Measurements from ENCODE around the gene MEG3.

Gene MEG3

GRCh38 chr14:100824091-100824551, 1.8 kb upstream of the MEG3 start:
- Histone ChIP-seq H3K4me1 (ENCODE audit: control insufficient read depth, insufficient read depth, low read length, poor library complexity, severe bottlenecking) (no peaks in the 10 kb centered on the region), H3K27ac (ENCODE audit: low read depth, low read length, severe bottlenecking) (no peak overlapping the region), H3K9me3 (ENCODE audit: control insufficient read depth, low read length) (peaks cover 8% of the 10 kb centered on the region), H3K36me3 (ENCODE audit: control insufficient read depth, insufficient read depth, low read length) (no peaks in the 10 kb centered on the region), H3K4me3 (ENCODE audit: extremely low read depth, insufficient read depth, low read length, poor library complexity, severe bottlenecking) (no peak overlapping the region)
- WGBS, 2 experiments (ENCODE audit: insufficient coverage in 2 of 2) = 84 to 85% methylated on average over 30 to 32 of the region's 32 CpGs

GRCh38 chr14:100824901-100825712, 811 bp upstream of the MEG3 start:
- no peak overlapping the region for H3K4me3 ChIP-seq (ENCODE audit: extremely low read depth, insufficient read depth, low read length, poor library complexity, severe bottlenecking)
- WGBS, 2 experiments (ENCODE audit: insufficient coverage in 2 of 2) = 95 to 97% methylated on average over 34 to 35 of the region's 36 CpGs
- H3K4me1 ChIP-seq (ENCODE audit: control insufficient read depth, insufficient read depth, low read length, poor library complexity, severe bottlenecking) = no peaks in the 10 kb centered on the region
- H3K27ac ChIP-seq (ENCODE audit: low read depth, low read length, severe bottlenecking) = no peak overlapping the region
- H3K36me3 ChIP-seq (ENCODE audit: control insufficient read depth, insufficient read depth, low read length) = no peaks in the 10 kb centered on the region
- peaks cover 8% of the 10 kb centered on the region for H3K9me3 ChIP-seq (ENCODE audit: control insufficient read depth, low read length)

- no peak overlapping the region for H3K27ac ChIP-seq (ENCODE audit: low read depth, low read length, severe bottlenecking)
- peaks cover 8% of the 10 kb centered on the region for H3K9me3 ChIP-seq (ENCODE audit: control insufficient read depth, low read length)
- H3K4me1 ChIP-seq (ENCODE audit: control insufficient read depth, insufficient read depth, low read length, poor library complexity, severe bottlenecking) = peaks cover 4% of the 10 kb centered on the region
- WGBS, 2 experiments (ENCODE audit: insufficient coverage in 2 of 2) = 98 to 100% methylated on average over 23 to 27 of the region's 27 CpGs
- H3K4me3 ChIP-seq (ENCODE audit: extremely low read depth, insufficient read depth, low read length, poor library complexity, severe bottlenecking) = no peak overlapping the region
- H3K36me3 ChIP-seq (ENCODE audit: control insufficient read depth, insufficient read depth, low read length) = no peaks in the 10 kb centered on the region
These were observed 628 bp downstream of the MEG3 start for GRCh38 chr14:100826391-100827100.

GRCh38 chr14:100827101-100828021, 1.4 kb downstream of the MEG3 start:
- 96 to 97% methylated on average over 49 to 55 of the region's 61 CpGs for WGBS, 2 experiments (ENCODE audit: insufficient coverage in 2 of 2)
- Histone ChIP-seq H3K4me1 (ENCODE audit: control insufficient read depth, insufficient read depth, low read length, poor library complexity, severe bottlenecking) (peaks cover 4% of the 10 kb centered on the region), H3K9me3 (ENCODE audit: control insufficient read depth, low read length) (peaks cover 8% of the 10 kb centered on the region), H3K36me3 (ENCODE audit: control insufficient read depth, insufficient read depth, low read length) (no peaks in the 10 kb centered on the region), H3K27ac (ENCODE audit: low read depth, low read length, severe bottlenecking) (no peak overlapping the region), H3K4me3 (ENCODE audit: extremely low read depth, insufficient read depth, low read length, poor library complexity, severe bottlenecking) (no peak overlapping the region)

DNA sequence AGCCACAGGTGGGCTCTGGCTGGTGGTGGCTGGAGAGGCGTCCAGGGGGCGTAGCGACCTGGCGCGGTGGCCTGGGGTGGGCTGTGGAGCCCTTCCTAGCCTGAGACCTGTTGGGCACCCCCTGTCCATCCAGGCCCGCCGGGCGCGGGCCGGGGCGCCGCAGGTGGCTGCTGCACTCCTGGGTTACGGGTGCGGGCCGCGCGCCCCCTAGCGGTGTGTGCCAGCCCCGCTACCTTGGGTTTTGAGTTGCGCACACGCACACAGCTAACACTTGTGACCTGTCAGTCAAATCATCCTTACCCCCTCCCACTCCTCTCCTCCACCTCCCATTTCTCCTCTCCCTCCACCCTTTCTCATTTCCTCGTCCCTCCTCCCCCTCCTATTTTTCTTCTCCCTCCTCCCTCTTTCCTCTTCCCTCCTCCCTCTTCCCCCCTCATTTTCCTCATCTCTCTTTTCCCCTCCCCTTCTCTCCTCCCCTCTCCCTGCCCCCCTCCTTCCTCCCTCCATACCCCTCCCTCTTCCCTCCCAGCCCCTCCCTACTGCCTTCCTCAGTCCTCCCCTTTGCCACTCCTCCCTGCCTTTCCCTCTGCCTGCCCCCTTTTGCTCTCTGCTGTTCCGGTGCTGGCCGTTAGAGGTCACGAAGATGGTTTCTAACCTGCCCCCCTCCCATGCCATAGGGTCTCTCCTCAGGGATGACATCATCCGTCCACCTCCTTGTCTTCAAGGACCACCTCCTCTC, 2.3 kb downstream of the MEG3 start:
- Histone ChIP-seq H3K27ac (ENCODE audit: low read depth, low read length, severe bottlenecking) (no peak overlapping the region), H3K9me3 (ENCODE audit: control insufficient read depth, low read length) (peaks cover 8% of the 10 kb centered on the region), H3K36me3 (ENCODE audit: control insufficient read depth, insufficient read depth, low read length) (no peaks in the 10 kb centered on the region), H3K4me3 (ENCODE audit: extremely low read depth, insufficient read depth, low read length, poor library complexity, severe bottlenecking) (no peak overlapping the region), H3K4me1 (ENCODE audit: control insufficient read depth, insufficient read depth, low read length, poor library complexity, severe bottlenecking) (peaks cover 4% of the 10 kb centered on the region)
- 88 to 92% methylated on average over 20 to 26 of the region's 26 CpGs for WGBS, 2 experiments (ENCODE audit: insufficient coverage in 2 of 2)

GRCh38 chr14:100830681-100831080, 4.8 kb downstream of the MEG3 start:
- WGBS, 2 experiments (ENCODE audit: insufficient coverage in 2 of 2) = 62 to 63% methylated on average over 5 to 8 of the region's 8 CpGs
- peaks cover 8% of the 10 kb centered on the region for H3K9me3 ChIP-seq (ENCODE audit: control insufficient read depth, low read length)
- no peaks in the 10 kb centered on the region for H3K36me3 ChIP-seq (ENCODE audit: control insufficient read depth, insufficient read depth, low read length)
- H3K4me3 ChIP-seq (ENCODE audit: extremely low read depth, insufficient read depth, low read length, poor library complexity, severe bottlenecking) = no peak overlapping the region
- no peak overlapping the region for H3K27ac ChIP-seq (ENCODE audit: low read depth, low read length, severe bottlenecking)
- H3K4me1 ChIP-seq (ENCODE audit: control insufficient read depth, insufficient read depth, low read length, poor library complexity, severe bottlenecking) = peaks cover 4% of the 10 kb centered on the region

DNA sequence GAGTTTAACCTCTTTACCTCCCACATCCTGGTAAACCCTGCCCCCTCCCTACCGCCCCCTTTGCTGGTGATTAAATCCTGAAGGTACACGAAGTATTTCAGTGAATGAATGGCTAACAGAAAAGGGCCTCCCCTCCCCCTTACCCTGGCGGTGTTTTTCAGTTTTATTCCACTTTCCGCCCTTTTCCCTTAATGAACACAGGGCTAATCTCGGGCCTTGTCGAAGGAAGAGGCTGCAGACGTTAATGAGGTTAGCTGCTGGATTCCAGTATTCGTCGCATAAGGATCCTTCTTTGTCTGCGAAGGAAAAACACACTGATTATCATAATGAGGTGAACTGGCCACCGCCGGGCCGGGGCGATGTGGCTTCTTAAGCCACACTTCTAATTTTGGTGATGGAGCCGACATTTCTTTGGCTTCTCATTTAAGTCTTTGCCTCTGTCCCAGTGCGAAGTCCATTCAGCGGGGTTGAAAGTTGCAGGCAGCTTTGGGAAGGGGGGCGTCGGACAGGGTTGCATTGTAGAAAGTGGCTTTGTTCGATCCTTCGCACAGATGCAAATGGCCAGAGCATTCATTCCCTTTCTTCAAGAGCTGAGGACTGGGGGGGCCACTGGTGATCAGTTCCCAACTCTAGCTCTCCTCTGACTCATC, 6.5 kb downstream of the MEG3 start:
- peaks cover 5% of the 10 kb centered on the region for H3K4me1 ChIP-seq (ENCODE audit: control insufficient read depth, insufficient read depth, low read length, poor library complexity, severe bottlenecking)
- H3K4me3 ChIP-seq (ENCODE audit: extremely low read depth, insufficient read depth, low read length, poor library complexity, severe bottlenecking) = no peak overlapping the region
- 66 to 75% methylated on average over 17 to 20 of the region's 21 CpGs for WGBS, 2 experiments (ENCODE audit: insufficient coverage in 2 of 2)
- H3K27ac ChIP-seq (ENCODE audit: low read depth, low read length, severe bottlenecking) = no peak overlapping the region
- no peaks in the 10 kb centered on the region for H3K36me3 ChIP-seq (ENCODE audit: control insufficient read depth, insufficient read depth, low read length)
- no peaks in the 10 kb centered on the region for H3K9me3 ChIP-seq (ENCODE audit: control insufficient read depth, low read length)

DNA sequence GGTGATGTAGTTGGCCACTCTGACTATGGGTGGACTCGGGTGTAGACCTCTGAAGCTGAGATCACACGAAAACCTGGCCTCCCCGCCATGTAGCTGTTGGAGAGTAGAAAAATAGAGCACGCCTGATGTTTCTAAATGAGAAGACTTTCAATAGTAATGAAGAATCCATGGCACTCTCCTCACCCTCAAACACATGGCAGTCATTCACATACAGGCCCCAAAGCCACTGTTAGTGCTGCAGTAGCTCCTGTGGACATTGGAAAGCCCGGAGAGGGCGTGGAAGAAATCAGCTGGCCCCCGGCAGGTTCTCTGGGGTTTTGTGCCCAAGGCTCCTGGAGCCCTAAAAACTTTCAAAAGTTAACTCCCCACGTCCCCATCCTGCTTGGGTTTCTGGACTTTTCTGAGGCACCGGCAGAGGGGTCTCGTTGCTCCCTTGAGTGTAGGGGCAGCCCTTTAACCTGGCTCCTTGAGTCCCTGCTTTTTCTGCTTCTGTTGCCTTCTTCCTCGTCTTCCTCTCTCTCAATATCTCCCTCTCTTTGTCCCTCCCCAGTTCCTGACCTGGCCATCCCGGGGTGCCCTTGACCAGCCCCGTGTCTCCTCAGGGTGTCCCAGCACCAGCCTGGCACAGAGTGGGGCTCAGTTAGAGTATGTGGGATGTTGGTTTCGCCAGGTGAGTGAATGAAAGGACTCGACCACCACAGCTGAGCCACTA, 8.3 kb downstream of the MEG3 start:
- H3K36me3 ChIP-seq (ENCODE audit: control insufficient read depth, insufficient read depth, low read length) = no peaks in the 10 kb centered on the region
- H3K27ac ChIP-seq (ENCODE audit: low read depth, low read length, severe bottlenecking) = no peak overlapping the region
- peaks cover 14% of the 10 kb centered on the region for H3K4me1 ChIP-seq (ENCODE audit: control insufficient read depth, insufficient read depth, low read length, poor library complexity, severe bottlenecking)
- WGBS, 2 experiments (ENCODE audit: insufficient coverage in 2 of 2) = 89 to 93% methylated on average over 10 to 11 of the region's 15 CpGs
- H3K4me3 ChIP-seq (ENCODE audit: extremely low read depth, insufficient read depth, low read length, poor library complexity, severe bottlenecking) = no peak overlapping the region
- H3K9me3 ChIP-seq (ENCODE audit: control insufficient read depth, low read length) = no peaks in the 10 kb centered on the region

GRCh38 chr14:100834794-100835547, 9.1 kb downstream of the MEG3 start:
- Histone ChIP-seq H3K4me3 (ENCODE audit: extremely low read depth, insufficient read depth, low read length, poor library complexity, severe bottlenecking) (no peak overlapping the region), H3K27ac (ENCODE audit: low read depth, low read length, severe bottlenecking) (no peak overlapping the region), H3K4me1 (ENCODE audit: control insufficient read depth, insufficient read depth, low read length, poor library complexity, severe bottlenecking) (peaks cover 21% of the 10 kb centered on the region), H3K36me3 (ENCODE audit: control insufficient read depth, insufficient read depth, low read length) (no peaks in the 10 kb centered on the region), H3K9me3 (ENCODE audit: control insufficient read depth, low read length) (no peaks in the 10 kb centered on the region)
- 86 to 90% methylated on average over 24 to 28 of the region's 29 CpGs for WGBS, 2 experiments (ENCODE audit: insufficient coverage in 2 of 2)

Measured in mesodermal cell (in vitro differentiated cells).